Measurements from ENCODE around the gene SPTB. TPM values are rescaled to one million over a fixed set of nuclear protein-coding genes. Genes with fewer than 3 reads are reported as not detected.

Gene SPTB
- total RNA-seq, 1 donor from 2014 or later = 79.4 TPM

DNA sequence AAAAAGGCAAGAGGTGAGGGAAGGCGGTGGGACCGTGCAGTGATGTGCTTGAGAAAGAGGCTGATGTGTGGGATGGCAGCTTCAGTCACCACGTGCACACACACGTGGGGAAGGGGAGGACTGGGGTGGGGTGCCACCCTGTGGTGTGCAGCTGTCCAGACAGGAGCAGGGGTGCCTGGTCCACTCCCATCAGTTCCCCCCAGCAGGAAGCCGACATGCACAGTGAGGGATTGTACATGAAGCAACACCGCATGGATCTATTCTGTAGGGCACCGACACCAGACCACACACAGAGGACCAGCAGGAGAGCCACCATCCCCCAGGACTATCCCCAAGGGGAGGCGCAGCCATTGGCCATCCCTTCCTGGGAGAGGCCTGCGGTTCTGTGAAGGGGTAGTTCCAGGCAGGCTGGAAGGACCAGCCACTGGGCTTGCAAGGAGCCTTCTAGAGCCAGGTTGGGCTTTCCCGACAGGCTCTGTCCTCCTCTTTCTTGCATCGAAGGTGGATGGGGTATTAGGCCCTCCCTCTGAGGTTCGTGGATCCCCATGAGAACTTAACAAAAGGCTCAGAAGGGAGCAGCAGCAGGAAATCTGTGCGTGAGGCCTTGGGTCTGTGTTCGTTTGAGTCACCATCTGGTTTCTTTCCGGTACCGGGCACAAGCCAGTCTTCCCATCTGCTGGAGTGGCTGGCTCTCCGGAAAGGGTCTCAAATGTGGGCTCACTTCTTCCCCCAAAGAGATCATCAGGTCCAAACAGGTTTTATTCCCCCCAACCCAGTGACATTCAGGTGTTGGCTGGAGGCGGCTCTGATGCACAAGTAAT, 115.7 kb downstream of the SPTB start:
- ATAC-seq = no peak
- intact Hi-C loops (cut with DNase I) = loop anchor here (5.0 kb wide), 1 partner anchor 57 kb away; no protein-coding TSS in a partner anchor
- DNase-seq (ENCODE audit: missing footprints) = no peak

DNA sequence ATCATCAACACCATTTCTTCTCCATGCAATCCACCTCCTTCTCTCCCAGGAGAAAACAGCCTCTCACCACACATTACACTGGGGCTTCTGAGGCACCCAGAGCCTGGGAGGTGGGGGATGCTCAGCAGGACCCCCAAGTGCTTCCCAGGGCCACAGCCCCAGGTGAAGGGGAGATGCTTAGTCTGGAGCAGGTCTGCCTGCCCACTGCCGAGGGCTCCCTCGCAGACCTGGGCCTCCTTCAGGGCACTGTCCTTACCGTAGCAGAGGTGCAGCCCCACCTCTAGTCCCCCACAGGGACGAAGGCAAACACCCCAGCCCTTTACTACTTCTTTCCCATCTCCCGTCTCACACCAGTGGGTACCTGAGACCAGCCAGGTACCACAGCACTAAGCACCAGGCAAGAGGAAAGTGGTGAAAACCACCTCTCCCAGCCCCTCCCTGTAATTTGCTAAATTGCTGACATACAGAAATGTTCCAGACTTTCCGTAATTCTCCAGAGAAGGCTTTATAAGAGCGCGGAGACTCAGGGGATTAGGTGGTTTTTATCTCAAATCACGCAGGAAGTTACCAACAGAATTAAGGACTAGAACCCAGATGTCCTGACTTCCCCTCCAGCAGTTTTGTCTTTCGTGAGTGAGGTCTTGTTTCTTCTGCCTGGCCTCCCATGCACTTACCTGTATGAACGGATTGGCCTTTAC, 116.5 kb downstream of the SPTB start:
- DNase-seq (ENCODE audit: missing footprints) (no peak), ATAC-seq (no peak)
- intact Hi-C loops (cut with DNase I) = loop anchor here (5.0 kb wide), 1 partner anchor 56 kb away; no protein-coding TSS in a partner anchor

DNA sequence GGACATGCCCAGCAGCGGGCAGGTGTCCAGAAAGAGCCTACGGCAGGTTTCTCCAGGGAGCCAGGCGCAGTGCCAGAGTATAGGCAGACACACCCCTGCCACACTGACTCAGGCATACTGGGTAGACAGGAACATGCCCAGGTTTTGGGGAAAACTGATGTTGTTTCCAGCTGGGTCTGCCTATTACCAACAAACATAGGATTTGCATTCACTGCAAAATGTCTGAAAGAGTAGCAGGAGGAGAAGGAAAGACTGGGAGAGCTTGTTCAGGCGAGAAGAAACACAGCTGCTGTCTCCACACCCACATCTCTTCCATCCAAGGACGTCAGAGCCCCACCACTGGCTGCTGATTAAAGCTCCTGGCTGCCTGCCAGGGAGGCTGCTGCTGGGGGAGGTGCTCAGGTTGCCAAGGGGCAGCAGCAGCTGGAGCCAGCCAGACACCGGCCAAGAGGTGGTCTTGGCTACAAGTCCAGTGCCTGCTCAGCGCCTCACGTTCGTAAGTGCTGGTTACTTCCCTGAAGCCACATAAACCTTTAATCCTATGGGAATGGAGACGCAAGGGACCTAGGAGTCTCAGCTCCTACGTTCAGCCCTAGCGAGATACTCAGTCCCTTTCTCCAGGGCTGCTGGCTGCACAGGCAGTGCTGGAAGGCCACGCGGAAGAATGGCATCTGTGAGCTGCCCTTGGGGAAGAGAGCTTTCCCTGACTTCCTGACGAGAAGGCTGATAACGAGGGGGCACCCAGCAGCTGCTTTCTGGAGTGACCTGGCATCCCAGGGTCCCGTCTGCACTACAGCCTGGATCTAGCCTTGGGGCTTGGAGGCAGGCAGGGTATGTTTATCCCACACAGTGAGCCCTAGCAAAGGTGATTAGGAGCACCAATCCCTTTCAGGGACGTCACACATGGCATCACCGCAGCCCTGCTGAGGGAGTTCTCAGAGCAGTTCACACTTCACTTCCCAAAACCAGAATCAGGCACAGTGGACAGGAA, 117.4 kb downstream of the SPTB start:
- intact Hi-C loops (cut with DNase I) = loop anchor here (1.0 to 5.0 kb wide), 2 partner anchors 55 to 90 kb away; no protein-coding TSS in a partner anchor
- ATAC-seq (peak; percentile 68), DNase-seq (ENCODE audit: missing footprints) (peak; percentile 90)

DNA sequence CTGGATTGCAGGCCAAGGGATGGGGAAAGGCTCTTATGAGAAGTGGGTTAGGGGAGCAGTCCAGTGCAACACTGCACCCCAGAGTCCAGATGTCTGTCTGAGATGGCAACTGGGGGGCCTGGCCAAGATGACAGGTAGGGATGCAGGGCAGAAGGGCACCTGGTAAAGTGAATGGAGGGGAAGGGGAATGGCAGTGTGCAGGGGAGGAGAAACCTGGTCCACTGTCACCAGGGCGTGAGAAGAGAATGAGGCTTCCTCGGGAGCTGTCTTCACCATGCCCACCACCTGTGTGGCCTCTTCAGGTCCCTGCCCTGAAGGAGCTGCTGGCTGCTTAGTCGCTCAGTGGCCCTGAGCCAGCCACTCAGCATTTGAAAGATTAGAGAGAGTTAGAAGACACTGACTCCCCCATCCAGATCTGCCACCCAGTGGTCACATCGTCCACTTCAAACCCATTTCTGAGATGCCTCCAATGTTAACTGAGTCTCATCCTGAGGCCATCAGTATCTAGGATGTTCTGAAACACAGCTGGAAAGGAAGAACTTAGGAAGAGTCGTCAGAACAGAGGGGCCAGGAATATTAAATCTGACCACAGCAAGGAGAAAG, 118.2 kb downstream of the SPTB start:
- ATAC-seq (no peak), DNase-seq (ENCODE audit: missing footprints) (peak; percentile 37)
- intact Hi-C loops (cut with DNase I) = loop anchor here (1.0 to 5.0 kb wide), 2 partner anchors 54 to 89 kb away; no protein-coding TSS in a partner anchor

DNA sequence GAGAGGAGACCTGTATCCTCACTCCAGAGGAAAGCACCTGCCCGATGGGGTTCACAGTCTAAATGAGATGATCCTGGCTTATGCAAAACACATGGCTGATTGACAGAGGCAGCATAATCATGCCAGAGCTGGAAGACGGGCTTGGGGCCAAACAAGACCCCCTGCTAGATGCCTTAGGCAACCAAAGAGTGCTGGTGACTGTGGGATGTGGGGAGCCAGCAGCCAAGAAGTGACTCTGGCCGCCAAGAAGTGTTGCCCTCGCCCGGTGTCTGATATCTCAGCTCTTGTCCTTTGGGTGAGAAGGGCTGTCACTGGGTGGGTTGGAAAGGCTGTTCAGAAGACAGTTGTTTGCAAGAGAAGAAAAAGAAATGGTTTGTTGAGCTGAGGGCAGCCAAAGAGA, 118.8 kb downstream of the SPTB start:
- ATAC-seq (no peak), DNase-seq (ENCODE audit: missing footprints) (no peak)
- intact Hi-C loops (cut with DNase I) = loop anchor here (5.0 kb wide), 1 partner anchor 54 kb away; no protein-coding TSS in a partner anchor

DNA sequence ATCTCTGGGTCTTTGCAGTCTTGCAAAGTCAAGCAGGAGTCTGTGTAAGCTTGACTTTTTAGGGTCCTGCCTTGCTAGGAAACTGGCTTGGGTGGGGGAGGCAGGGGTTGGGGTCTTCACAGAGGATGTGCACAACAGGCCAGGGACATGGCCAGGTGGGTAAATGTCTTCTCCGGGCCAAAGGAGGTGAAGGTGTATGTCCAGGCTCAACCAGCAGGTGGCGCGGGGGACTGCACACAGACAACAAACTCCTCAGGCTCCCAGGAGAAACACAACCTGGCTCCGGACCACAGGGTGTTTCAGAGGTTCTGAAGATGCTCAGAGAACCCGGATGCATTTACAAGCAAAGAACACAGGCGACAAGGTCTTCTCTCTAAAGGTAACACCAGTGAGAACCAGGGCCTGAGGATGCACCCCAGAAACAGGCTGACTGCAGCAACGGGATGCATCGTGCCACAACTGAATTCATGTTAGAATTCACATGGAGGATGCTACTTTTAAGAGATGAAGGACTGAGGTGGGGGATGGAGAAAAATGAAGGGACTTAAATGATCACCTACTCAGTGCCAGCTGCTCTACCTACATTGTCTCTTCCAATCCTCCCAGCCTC, 119.5 kb downstream of the SPTB start:
- DNase-seq (ENCODE audit: missing footprints) (peak; percentile 86), ATAC-seq (no peak)
- intact Hi-C loops (cut with DNase I) = loop anchor here (5.0 kb wide), 1 partner anchor 53 kb away; no protein-coding TSS in a partner anchor

DNA sequence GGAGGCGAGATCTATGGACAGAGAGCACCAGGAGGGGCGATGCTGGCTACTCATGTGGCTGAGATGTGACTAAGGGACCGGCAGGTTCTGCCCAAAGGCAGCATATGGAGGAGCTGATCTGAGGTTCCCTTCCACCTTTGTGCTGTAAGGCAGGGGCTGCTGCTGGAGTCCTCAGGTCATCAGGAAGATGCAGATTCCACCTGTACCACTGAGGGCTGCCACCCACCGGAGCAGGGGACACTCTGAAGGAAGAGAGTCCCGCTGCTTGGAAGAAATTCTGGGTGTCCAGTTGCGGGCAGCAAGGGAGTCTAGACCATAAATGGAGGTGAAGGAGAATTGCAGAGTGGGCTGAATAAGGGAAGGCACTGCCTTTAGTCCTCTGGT, 120.2 kb downstream of the SPTB start:
- no peak for DNase-seq (ENCODE audit: missing footprints)
- intact Hi-C loops (cut with DNase I) = no loop called here
- no peak for ATAC-seq

DNA sequence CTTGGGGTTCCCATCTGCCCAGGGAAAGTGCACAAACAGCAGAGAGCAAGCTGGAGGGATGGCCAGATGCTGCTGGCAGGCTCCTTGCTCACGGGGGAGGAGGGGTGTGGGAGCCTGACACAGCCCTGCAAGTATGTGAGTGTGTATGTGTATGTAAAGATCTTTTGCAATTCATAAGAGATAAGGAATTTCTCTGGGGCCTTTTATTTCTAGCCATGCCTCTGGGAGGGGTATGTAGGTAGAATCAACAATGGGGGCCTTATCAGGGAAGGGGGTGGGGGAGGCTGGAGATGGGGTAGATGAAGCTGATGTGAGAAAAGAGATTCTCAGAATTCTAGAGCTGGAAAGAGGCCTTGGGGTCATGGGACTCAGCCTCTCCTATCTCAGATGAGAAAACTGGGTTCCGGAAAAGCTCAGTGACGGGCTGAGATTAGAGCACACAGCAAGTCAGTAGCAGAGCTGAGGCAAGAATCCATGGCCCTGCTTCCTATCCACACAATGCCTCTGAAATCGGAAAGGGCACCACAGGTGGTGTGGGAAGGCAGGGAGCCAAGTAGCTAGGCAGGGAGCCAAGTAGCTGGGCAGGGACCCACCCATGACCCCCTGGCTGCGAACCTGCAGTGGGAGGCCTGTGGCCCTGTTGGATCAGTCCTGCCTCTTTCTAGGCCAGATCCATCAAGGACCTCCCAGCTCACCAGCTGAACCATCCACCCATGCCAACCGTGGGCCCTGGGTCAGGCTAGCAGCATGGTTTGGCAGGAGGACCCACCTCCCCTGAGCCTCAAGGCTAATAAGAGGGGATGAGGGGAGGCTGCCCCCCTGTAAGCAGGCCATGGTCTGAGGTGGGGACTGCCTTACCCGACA, 120.8 kb downstream of the SPTB start:
- DNase-seq (ENCODE audit: missing footprints) (peak; percentile 41), ATAC-seq (peak; percentile 53)
- intact Hi-C loops (cut with DNase I) = no loop called here

DNA sequence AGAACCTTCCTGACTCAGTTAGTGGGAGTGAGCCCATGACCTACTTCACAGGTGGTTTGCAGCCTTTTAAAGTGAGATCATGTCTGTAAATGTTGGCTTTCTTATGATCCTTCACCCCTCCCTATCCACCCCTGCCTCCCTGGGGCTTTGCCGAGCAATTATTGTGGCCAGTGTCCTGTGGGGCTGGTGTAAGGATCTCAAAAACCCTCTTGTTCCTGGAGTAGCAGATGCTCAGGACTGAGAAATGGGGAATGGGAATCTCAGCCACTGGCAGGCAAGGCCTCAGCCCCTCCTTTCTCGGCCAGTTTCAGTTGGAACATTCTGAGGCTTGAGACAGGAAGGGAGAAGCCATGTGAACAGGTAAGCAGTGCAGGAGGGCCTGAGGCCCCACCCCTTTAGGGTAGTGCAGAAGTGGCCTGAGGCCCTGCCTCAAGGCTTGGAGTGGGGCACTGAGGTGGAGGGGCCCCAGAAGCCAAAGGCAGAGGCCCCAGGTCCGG, 121.6 kb downstream of the SPTB start:
- intact Hi-C loops (cut with DNase I) = no loop called here
- ATAC-seq = no peak
- DNase-seq (ENCODE audit: missing footprints) = peak; percentile 65

DNA sequence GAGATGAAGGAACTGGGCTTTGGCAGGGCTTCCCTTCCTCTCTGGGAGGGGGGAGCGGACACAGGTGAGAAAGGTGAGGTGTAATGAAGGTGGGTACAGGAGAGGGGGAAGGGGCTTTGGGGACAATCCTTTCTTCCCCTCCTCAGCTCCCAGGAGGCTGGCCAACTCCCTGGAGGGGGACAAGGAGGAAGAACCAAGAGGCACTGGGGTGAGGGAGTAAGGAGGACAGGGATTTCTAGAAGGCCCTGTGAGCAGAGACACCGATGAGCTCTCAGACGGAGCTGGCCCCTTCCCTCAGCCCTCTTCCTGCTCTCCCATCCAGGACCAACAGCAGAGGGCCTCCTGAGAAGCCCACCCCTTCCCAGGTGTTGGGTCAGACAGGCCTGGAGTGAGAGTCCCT, 122.1 kb downstream of the SPTB start:
- DNase-seq (ENCODE audit: missing footprints) = no peak
- ATAC-seq = no peak
- intact Hi-C loops (cut with DNase I) = no loop called here

DNA sequence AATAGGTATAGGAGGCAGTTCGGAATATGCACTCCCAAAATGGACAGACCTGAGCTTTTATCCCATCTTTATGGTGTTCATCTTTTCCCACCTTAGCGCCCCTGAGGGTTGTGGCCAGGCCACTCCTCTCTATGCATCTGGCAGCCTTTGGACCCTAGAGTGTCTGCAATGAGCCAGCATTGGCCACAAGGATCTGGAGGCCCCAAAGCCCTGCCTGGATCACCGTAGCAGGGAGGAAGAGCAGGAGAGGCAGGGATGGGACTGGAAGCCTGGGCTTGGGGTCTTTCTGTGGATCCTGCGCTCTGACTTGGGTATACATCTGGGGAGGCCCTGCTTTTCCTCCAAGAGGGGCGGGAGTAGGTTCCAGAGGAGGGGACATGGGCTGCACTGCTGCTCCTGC, 123.0 kb downstream of the SPTB start:
- DNase-seq (ENCODE audit: missing footprints) (no peak), ATAC-seq (no peak)
- intact Hi-C loops (cut with DNase I) = no loop called here

DNA sequence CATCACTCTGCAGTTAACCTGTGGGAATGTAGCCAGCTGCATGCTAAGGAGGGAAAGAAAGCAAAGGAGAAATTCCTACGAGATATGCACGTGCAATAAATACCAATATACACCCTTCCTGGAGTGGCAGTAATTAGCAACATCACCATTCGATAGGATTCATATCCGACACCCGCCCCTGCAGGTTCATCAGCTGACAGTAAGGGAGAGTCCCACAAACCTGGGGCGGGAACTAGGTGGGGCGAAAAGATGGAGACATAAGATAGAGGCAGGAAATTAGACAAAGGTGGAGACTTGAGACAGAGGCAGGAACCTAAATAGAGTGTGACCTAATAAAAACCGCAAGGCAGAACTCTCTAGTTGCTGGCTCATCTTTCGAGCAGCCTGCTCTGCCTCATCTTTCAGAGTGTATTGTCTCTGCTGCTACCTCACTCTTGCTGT, 123.9 kb downstream of the SPTB start:
- DNase-seq (ENCODE audit: missing footprints) (peak; percentile 49), ATAC-seq (no peak)
- intact Hi-C loops (cut with DNase I) = no loop called here

DNA sequence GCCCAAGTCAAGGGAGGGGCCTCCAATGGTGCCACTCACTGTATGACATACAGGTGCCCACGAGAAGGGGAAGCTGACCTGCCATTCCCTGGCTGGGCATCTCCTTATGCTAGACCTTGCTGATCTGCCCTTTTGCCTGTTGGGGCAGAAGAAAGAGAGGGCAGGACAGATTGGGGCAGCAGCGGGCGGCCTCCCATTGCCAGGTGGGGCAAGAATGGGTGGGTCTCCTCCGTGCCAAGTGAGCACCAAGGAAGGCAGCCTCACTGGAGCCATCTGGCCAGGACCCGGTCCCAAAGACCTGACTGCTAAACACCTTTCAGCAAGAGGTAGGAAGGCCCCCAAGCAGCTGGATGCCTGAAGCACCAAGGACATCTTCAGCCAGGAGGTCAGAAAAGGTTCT, 125.0 kb downstream of the SPTB start:
- peak; percentile 44 for DNase-seq (ENCODE audit: missing footprints)
- intact Hi-C loops (cut with DNase I) = no loop called here
- no peak for ATAC-seq

DNA sequence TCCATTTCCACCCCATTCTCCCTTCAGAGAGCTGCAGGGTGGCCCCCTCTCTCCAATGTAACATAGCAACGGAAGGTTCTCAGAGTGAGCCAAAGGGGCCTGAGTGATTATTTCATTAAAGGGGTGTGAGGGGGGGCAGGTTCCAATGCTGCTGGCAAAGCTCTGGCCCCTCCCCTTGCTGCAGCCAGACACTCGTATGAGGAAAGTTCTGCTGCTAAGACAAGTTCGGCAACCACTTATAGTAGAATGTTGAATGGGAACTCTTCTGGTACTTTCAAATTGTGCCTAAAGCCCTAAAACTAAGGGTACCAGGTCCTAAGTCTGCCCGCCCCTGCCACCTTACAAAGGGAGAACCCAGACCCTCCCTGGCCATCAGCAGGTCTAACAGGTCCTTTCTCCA, 125.7 kb downstream of the SPTB start:
- ATAC-seq = no peak
- intact Hi-C loops (cut with DNase I) = no loop called here
- DNase-seq (ENCODE audit: missing footprints) = peak; percentile 14

DNA sequence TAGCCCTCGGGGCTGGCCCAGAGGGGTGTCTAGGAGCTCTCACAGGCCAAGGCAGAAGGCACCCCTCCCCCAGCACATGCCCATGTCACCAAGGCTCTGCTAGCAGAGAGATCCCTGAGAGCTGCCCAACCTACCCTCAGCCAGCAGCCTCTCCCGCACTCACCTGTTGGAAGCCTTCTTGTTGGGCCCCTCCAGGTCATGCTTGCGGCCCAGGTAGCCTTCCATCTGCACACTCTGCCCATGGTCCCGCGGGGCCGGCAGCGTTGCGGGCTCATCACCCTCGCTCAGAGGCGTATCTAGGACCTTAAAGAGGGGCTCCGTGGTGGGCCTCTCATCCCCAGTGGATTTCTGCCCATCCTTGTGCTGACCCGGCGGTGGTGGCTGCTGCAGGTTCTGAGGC, 126.3 kb downstream of the SPTB start:
- intact Hi-C loops (cut with DNase I) = no loop called here
- ATAC-seq = no peak
- no peak for DNase-seq (ENCODE audit: missing footprints)

DNA sequence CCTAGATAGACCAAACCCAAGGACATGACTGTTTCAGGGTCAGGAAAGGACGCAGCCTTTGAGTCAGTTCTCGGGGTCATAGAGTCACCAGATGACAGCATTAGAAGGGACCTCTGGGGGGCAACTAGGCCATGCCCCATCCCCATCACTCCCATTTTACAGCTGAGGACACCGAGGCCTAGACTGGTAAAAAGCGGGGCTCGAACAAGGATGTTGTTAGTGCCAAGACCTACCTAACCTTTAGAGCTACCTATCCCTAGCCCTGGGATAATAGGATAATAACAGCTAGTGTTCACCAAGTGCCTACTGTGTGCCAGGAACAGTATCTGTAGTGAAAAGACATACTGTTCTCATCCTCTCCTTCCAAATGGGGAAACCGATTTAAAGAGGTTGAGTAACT, 126.8 kb downstream of the SPTB start:
- DNase-seq (ENCODE audit: missing footprints) (no peak), ATAC-seq (no peak)
- intact Hi-C loops (cut with DNase I) = no loop called here

All from Right ventricle myocardium inferior (tissue), 1 donor.